Measurements from ENCODE around the gene TPSG1.
"Not testable (repeated sequence)": the region's sequence is repeated elsewhere in the genome, so short reads cannot be mapped to it uniquely, and the experiment has no call there.

Gene TPSG1

GRCh38 chr16:1225051-1225451 is at the start of gene TPSG1:
TPSG1 (minus strand) TSS chr16:1225268; CDS start chr16:1225252, 16 bp downstream.
- no peak for DNase-seq

GRCh38 chr16:1274767-1275166 is 49.7 kb upstream of the TPSG1 start:
- DNase-seq: no peak

GRCh38 chr16:1273816-1274215 is 48.7 kb upstream of the TPSG1 start:
- DNase-seq: no peak

- no peak for DNase-seq
These were observed 47.6 kb upstream of the TPSG1 start for GRCh38 chr16:1272453-1273198.

GRCh38 chr16:1271724-1272413 is 46.8 kb upstream of the TPSG1 start:
- not testable (repeated sequence) for DNase-seq

GRCh38 chr16:1271380-1271723 is 46.3 kb upstream of the TPSG1 start:
- no peak for DNase-seq

GRCh38 chr16:1269418-1269817 is 44.4 kb upstream of the TPSG1 start:
- not testable (repeated sequence) for DNase-seq

GRCh38 chr16:1265826-1266225 is 40.8 kb upstream of the TPSG1 start:
- no peak for DNase-seq

GRCh38 chr16:1265090-1265630 is 40.1 kb upstream of the TPSG1 start:
- no peak for DNase-seq

- no peak for DNase-seq
These were observed 39.4 kb upstream of the TPSG1 start for GRCh38 chr16:1264345-1265089.

- DNase-seq: no peak
These were observed 38.7 kb upstream of the TPSG1 start for GRCh38 chr16:1263591-1264344.

GRCh38 chr16:1262846-1263221 is 37.8 kb upstream of the TPSG1 start:
- DNase-seq: no peak

GRCh38 chr16:1262210-1262845 is 37.3 kb upstream of the TPSG1 start:
- no peak for DNase-seq

- DNase-seq: no peak
These were observed 36.2 kb upstream of the TPSG1 start for GRCh38 chr16:1261131-1261892.

- no peak for DNase-seq
These were observed 35.1 kb upstream of the TPSG1 start for GRCh38 chr16:1260101-1260680.

- no peak for DNase-seq
These were observed 34.6 kb upstream of the TPSG1 start for GRCh38 chr16:1259760-1260068.

GRCh38 chr16:1258906-1259759 is 34.1 kb upstream of the TPSG1 start:
- DNase-seq: no peak

GRCh38 chr16:1258225-1258600 is 33.1 kb upstream of the TPSG1 start:
- no peak for DNase-seq

GRCh38 chr16:1257561-1258224 is 32.6 kb upstream of the TPSG1 start:
- DNase-seq: no peak

- no peak for DNase-seq
These were observed 31.8 kb upstream of the TPSG1 start for GRCh38 chr16:1256874-1257322.

Measured in HCEC 1CT (cell line).